Effector CD8-positive, alpha-beta T cell (primary cell): ENCODE data around the gene PYGM.
A peak's percentile ranks its signal among the peaks of the same experiment; 100 is the strongest.

Source experiments
- DNase-seq: peaks from one replicate; lab custom pipeline; 2025; lab: John Stamatoyannopoulos, UW

Gene PYGM

GRCh38 chr11:64735725-64736259 is 24.0 kb downstream of the PYGM start:
- no peak for DNase-seq

GRCh38 chr11:64734811-64735724 is 24.7 kb downstream of the PYGM start:
- DNase-seq, result no peak

- no peak for DNase-seq
Measured at GRCh38 chr11:64731601-64732000, 28.2 kb downstream of the PYGM start.

DNA sequence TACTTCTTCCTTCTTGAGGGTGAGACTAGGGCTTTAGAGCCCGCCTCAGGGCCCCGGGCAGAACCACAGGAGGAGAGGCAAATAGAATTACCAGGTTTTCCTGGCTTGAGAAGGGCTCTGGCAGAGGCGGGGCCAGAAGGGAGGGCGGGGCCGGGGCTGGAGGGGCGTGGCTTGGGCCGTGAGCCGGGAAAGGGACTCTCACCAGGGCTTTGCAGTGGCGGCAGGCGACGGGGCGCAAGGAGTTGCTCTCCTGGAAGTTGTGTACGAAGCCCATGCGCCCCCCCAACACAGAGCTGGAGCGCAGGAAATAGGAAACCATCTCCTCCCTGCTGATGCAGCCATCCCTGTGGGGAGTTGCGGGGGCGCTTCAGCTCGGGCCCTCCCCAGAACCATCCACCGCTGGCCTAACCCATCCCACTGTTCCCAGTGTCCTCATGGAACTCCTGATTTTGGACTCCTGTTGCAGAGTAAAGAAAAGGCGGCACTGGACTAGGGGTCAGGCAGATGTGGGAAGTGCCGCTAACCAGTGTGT is 29.9 kb downstream of the PYGM start:
- no peak for DNase-seq

DNA sequence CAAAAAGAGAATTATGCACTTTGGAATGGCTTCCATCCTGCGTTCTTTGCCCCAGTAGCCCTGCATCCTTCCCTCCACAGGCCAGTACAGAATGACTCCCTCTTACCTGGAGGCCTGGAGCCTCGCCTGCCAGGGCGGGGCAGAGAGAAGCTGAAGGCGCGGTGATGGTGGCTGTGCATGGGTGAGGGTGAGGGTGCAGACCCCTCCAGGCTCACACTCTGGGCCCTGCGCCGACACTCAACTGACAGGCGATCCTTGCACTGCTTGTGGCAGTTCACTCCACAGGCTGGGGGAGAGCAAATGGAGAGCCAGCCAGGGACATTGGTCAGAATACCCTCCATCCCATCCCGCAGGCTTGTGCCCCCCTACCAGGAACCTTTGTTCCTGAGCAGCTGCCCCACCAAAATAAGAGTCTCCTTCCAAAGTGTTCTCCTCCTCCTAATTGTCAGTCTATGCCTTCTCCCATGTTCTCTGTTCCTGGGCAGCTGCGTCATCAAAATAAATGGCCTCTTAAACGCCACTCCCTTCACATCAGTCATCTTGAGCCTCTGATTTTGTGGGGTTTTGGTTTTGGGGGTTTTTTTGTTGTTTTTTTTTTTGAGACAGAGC is 30.9 kb downstream of the PYGM start:
- DNase-seq, result no peak

DNA sequence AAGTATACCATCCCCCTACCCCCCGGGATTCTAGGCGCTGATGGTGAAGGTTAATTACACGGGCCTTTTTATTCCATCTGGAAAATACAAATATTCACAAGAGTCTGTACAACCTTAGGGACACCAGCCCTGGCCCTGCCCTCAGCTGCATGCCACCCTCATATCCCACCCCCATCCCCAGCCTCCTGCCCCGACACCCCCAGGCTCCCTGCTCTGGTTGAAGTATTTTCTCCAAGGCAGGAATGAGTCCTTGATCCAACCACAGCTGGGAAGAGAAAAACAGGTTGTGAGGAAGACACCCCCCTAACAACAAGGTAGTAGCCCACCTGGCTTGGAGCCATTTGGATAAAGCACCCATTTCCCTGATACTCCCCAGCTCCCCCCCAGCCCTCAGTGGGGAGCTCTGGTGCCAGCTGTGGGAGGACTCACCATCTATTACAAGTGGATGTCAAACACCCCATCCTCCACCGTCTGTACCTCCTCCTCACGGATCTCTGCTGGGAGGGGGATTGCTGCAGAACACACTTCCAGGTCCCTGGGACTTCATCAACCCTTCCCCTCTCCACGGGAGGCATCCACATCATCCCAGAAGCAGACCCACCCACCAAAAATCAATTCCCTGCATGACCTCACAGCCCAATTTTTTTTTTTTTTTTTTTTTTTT is 32.8 kb downstream of the PYGM start:
- no peak for DNase-seq

- DNase-seq, result no peak
Measured at GRCh38 chr11:64726211-64726641, 33.5 kb downstream of the PYGM start.

GRCh38 chr11:64724863-64725532 is 34.8 kb downstream of the PYGM start:
- no peak for DNase-seq

DNA sequence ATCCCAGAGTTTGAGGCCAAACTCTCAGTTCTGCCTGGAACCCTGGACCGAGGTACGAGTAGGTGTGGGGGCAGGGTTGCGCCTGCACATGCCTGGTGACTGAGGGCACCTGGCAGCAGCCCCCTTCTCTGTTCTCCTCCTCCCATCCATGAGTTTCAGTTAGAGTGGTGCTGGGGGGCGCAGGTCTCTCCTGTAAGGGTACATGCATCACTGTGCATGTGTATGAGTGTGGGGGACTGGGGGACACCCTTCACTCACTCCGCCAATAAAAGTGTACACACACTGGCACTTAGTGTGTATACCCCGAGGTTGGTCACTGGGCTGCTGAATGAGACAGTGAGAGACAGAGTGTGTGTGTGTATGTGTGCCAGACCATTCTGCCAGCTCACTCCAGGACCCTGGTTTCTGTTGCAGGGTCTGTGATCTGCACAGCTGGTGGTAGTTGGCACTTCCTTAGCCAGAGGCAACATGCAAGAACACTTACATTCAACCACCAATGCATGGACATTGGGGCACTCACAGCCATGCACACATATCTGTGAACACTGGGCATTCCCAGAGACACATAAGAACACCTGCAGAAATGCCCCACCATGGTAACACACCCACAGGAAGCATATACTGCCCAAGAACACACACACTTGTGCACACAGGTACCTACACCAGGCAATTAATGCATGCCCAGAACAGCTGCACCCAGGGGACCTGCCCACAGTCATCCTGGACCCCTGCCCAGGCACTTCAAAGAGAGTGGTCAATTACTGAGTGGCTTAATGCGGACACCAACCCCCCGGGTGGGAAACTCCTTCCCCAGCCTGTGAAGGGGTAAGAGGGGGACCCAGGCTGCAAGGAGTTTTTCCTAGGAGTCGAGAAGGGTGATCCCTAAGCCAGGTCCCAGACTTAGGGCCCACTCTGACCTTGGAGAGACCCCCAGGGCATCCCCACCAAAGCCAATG is 35.6 kb downstream of the PYGM start:
- DNase-seq, result no peak

GRCh38 chr11:64723117-64723906 is 36.5 kb downstream of the PYGM start, which contains the start of gene NRXN2:
NRXN2 (minus strand) TSS chr11:64723197; CDS start chr11:64713699, 9,498 bp downstream.
- DNase-seq, result peak; percentile 75

- DNase-seq, result no peak
Measured at GRCh38 chr11:64722141-64723065, 37.4 kb downstream of the PYGM start.

DNA sequence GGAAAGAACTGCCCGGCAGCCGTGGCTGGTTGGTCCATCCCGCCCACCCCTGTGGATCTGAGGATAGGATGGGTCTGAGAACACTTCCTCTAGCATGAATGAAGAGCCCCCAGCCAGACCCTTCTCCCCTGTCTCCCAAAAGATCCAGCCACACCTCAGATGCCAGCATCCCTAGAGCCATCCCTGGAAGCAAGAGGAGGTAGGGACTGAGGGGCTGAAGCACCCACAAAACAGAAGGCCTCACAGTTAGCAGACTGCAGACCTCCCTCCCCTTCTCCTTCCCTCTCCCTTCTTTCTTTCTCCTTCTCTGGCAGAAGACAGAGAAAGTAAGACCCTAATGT is 38.4 kb downstream of the PYGM start:
- no peak for DNase-seq

DNA sequence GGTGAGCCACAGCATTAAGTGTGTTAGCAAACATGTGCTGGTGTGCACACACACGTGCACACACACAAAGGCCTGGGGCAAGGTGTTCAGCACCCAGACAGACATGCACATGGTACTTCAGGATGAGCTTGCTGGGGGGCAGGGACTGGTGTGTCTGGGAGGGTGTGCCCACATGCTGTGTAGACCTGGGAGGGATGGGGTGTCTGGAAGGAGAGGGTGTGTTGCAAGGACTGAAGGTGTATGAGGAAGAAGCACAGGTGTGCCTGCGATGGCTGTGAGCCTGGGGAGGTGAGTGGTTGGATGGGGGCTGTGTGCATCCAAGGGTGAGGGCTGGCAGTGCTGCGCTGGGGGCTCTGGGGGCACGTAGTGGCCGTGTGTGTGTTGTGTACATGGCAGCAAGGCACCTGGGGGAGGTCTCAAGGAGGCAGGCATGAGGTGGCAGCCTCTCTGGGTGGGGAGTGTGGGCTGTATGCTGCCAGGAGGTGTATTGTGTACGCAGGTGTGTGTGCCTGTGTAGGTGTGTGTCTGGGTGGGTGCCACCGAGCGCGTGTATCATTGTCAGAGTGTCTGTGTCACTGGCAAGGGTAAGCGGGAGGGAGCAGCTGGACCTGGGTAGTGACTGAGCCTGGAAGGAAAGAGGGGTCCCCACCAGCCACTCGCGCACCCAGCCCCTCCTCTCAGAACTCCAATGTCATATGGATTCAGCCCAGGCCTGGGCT is 39.0 kb downstream of the PYGM start:
- no peak for DNase-seq

GRCh38 chr11:64720167-64720566 is 39.6 kb downstream of the PYGM start:
- no peak for DNase-seq

GRCh38 chr11:64719406-64719805 is 40.4 kb downstream of the PYGM start:
- DNase-seq, result no peak

GRCh38 chr11:64718780-64719124 is 41.0 kb downstream of the PYGM start:
- no peak for DNase-seq

- DNase-seq, result no peak
Measured at GRCh38 chr11:64718084-64718779, 41.5 kb downstream of the PYGM start.

GRCh38 chr11:64717268-64717578 is 42.6 kb downstream of the PYGM start:
- no peak for DNase-seq
